Activated naive CD4-positive, alpha-beta T cell treated with anti-CD3 and anti-CD28 coated beads, Interleukin-2, amount 50 U/mL, for 24 hours (primary cell): ENCODE results near the gene PALMD.

Experiments used
- H3K27ac Mint-ChIP-seq: one replicate; pipeline ENCODE4 v1.8.0; 2021; ENCODE audit warnings: mild to moderate bottlenecking, mixed read lengths
- H3K27me3 Mint-ChIP-seq: one replicate; pipeline ENCODE4 v1.8.0; 2021; ENCODE audit warnings: mixed read lengths
- H3K36me3 Mint-ChIP-seq: one replicate; pipeline ENCODE4 v1.8.0; 2021; ENCODE audit warnings: mixed read lengths
- H3K4me1 Mint-ChIP-seq: one replicate; pipeline ENCODE4 v1.8.0; 2021; ENCODE audit warnings: mixed read lengths
- H3K4me3 Mint-ChIP-seq: one replicate; pipeline ENCODE4 v1.8.0; 2021; ENCODE audit warnings: mild to moderate bottlenecking, mixed read lengths
- H3K9me3 Mint-ChIP-seq: one replicate; pipeline ENCODE4 v1.8.0; 2021; ENCODE audit warnings: mixed read lengths

The PALMD gene, protein sequence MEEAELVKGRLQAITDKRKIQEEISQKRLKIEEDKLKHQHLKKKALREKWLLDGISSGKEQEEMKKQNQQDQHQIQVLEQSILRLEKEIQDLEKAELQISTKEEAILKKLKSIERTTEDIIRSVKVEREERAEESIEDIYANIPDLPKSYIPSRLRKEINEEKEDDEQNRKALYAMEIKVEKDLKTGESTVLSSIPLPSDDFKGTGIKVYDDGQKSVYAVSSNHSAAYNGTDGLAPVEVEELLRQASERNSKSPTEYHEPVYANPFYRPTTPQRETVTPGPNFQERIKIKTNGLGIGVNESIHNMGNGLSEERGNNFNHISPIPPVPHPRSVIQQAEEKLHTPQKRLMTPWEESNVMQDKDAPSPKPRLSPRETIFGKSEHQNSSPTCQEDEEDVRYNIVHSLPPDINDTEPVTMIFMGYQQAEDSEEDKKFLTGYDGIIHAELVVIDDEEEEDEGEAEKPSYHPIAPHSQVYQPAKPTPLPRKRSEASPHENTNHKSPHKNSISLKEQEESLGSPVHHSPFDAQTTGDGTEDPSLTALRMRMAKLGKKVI

DNA sequence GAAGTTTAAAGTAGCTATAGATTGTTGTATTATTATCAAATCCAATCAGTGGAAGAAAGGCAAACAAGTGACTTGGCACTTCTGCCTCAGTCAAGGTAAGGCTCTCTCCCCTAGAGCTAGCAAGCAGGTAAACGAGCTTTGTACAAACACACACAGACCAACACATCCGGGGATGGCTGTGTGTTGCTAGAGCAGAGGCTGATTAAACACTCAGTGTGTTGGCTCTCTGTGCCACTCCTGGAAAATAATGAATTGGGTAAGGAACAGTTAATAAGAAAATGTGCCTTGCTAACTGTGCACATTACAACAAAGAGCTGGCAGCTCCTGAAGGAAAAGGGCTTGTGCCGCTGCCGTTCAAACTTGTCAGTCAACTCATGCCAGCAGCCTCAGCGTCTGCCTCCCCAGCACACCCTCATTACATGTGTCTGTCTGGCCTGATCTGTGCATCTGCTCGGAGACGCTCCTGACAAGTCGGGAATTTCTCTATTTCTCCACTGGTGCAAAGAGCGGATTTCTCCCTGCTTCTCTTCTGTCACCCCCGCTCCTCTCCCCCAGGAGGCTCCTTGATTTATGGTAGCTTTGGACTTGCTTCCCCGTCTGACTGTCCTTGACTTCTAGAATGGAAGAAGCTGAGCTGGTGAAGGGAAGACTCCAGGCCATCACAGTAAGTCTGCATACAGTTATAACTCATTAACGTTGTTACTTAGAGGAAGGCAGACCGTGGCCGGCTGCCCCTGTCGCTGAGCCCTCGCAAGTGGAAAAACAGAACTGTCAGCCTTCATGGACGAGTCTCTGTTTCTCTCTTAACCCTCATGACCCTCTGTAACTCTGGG lies at the start of gene PALMD:
Gene PALMD, plus strand, starts transcription at position 415 of the 833 bp plus-strand sequence. Its CDS starts 205 bp downstream, at position 620.
- no peak within 1 kb of the TSS for H3K27ac Mint-ChIP-seq
- H3K4me3 Mint-ChIP-seq = no peak within 1 kb of the TSS
- no peaks in the 10 kb centered on the region for H3K4me1 Mint-ChIP-seq
- H3K27me3 Mint-ChIP-seq = peaks cover 17% of the 10 kb centered on the region
- no peaks in the 10 kb centered on the region for H3K36me3 Mint-ChIP-seq
- no peaks in the 10 kb centered on the region for H3K9me3 Mint-ChIP-seq

DNA sequence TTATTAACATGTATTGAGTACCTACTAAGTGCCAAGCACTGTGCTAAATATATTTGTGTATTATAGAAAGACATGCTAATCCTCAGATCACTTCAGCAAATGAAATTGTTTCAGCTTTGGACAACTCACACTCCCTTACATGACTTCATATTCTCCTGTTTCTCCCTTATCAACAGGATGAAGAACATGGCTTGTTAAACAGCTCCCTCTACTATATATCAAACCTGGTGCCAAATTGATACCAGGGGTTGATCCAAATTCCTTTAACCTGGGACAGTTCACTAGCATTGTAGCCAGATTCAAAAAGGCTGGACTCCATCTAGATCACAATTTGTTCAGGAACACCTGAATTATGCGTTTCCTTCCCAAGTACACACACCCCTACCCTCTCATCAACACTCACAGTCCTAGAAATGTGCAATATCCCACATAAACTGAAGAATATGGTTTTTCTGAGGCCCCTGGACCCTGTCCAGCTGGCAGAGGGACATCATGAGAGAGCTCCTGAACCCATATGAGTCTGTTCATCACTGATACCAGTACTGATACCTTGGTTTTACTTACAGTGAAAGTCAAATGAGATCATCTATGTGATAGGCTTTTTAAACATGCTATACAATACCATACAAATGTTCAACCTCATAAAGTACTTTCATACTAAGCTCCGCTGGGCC lies 47.0 kb upstream of the PALMD start:
- Mint-ChIP-seq H3K4me1 (no peaks in the 10 kb centered on the region), H3K27me3 (no peaks in the 10 kb centered on the region), H3K4me3 (no peak overlapping the region), H3K27ac (no peak overlapping the region), H3K36me3 (no peaks in the 10 kb centered on the region), H3K9me3 (no peaks in the 10 kb centered on the region)

DNA sequence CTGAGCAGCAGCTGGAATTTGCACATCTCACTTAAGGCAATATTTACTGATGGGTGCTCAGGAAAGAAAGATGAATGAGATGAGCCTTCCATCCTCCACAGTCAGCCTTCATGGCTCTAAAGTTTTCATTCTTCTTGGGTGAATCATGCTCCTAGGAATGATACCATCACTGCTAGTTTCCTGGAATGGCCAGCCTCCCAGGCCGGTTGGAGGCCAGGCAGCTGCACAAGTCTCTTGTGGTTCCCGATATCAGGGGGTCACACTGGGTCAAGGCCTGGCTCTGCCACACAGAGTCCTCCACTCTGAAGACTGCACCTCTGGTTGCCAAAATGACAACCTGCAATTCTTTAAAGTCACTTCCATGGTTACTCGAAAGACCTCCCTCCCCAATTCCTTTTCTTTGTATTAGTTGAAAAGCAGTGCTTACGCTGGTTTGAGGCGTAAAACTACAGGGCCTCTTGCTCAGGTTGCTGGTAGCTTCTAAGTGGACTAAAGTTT lies 46.2 kb upstream of the PALMD start:
- H3K4me1 Mint-ChIP-seq = no peaks in the 10 kb centered on the region
- no peaks in the 10 kb centered on the region for H3K27me3 Mint-ChIP-seq
- H3K4me3 Mint-ChIP-seq = no peak overlapping the region
- H3K36me3 Mint-ChIP-seq = no peaks in the 10 kb centered on the region
- no peaks in the 10 kb centered on the region for H3K9me3 Mint-ChIP-seq
- no peak overlapping the region for H3K27ac Mint-ChIP-seq

GRCh38 chr1:99600782-99601181 lies 45.1 kb upstream of the PALMD start:
- Mint-ChIP-seq H3K27me3 (no peaks in the 10 kb centered on the region), H3K36me3 (no peaks in the 10 kb centered on the region), H3K4me3 (no peak overlapping the region), H3K9me3 (no peaks in the 10 kb centered on the region), H3K4me1 (no peaks in the 10 kb centered on the region), H3K27ac (no peak overlapping the region)

- H3K27ac Mint-ChIP-seq = no peak overlapping the region
- H3K27me3 Mint-ChIP-seq = no peaks in the 10 kb centered on the region
- no peak overlapping the region for H3K4me3 Mint-ChIP-seq
These were observed 44.7 kb upstream of the PALMD start for GRCh38 chr1:99601208-99601607.

GRCh38 chr1:99601709-99602403 lies 44.1 kb upstream of the PALMD start:
- Mint-ChIP-seq H3K36me3 (no peaks in the 10 kb centered on the region), H3K4me3 (no peak overlapping the region), H3K9me3 (no peaks in the 10 kb centered on the region), H3K4me1 (no peaks in the 10 kb centered on the region), H3K27me3 (no peaks in the 10 kb centered on the region), H3K27ac (no peak overlapping the region)

More at GRCh38 chr1:99601208-99601607, 44.7 kb upstream of the PALMD start:
- H3K9me3 Mint-ChIP-seq = no peaks in the 10 kb centered on the region
- no peaks in the 10 kb centered on the region for H3K36me3 Mint-ChIP-seq
- no peaks in the 10 kb centered on the region for H3K4me1 Mint-ChIP-seq

DNA sequence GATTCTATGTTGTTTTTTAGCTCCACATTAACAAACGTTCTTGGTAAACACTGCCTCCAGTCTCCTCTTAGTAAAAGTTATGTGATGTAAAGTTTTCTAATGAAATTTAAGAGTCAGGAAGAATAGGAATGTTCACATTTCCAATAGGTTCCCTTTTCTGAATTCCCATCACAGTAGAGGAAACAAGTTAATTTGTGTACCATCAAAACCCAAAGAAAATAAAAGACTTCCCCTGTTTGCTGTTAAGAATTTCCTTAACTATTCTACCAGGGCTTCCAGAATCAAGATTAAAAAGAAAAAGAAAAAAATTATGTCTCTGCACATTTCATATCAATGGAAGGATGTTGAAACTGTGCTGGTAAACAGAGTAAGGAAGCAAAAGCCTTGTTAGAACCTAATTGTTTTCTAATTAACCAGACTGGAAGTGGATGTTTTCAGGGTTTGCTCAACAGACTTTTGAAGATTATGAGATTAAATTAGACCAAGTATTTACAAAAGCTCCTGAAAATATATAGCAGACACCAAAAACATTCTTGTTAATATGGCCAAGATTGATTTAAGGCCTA lies 43.4 kb upstream of the PALMD start:
- H3K4me3 Mint-ChIP-seq = no peak overlapping the region
- no peak overlapping the region for H3K27ac Mint-ChIP-seq
- H3K36me3 Mint-ChIP-seq = no peaks in the 10 kb centered on the region
- H3K9me3 Mint-ChIP-seq = no peaks in the 10 kb centered on the region
- H3K4me1 Mint-ChIP-seq = no peaks in the 10 kb centered on the region
- no peaks in the 10 kb centered on the region for H3K27me3 Mint-ChIP-seq

GRCh38 chr1:99603699-99604560 lies 42.0 kb upstream of the PALMD start:
- no peaks in the 10 kb centered on the region for H3K9me3 Mint-ChIP-seq
- no peaks in the 10 kb centered on the region for H3K4me1 Mint-ChIP-seq
- H3K27me3 Mint-ChIP-seq = no peaks in the 10 kb centered on the region
- no peaks in the 10 kb centered on the region for H3K36me3 Mint-ChIP-seq
- no peak overlapping the region for H3K4me3 Mint-ChIP-seq
- H3K27ac Mint-ChIP-seq = peak overlapping the region; percentile 20

DNA sequence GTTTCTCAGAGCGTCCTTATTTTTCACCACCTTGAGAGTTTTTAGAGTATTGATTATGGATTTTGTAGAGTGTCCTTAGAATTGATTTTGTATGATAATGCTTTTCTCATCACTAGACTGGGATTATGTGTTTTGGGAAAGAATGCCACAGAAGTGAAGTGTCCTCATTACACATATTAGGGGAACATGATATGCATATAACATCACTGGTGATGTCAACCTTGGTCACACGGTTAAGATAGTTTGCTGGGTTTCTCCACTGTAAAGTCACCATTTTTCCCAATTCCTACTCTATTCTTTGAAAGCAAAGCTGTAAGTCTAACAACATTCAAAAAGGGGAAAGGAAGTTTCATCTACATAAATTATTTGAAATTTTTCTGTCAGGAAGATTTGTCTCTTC lies 39.6 kb upstream of the PALMD start:
- H3K27ac Mint-ChIP-seq = no peak overlapping the region
- no peaks in the 10 kb centered on the region for H3K9me3 Mint-ChIP-seq
- H3K27me3 Mint-ChIP-seq = no peaks in the 10 kb centered on the region
- H3K4me3 Mint-ChIP-seq = no peak overlapping the region
- no peaks in the 10 kb centered on the region for H3K36me3 Mint-ChIP-seq
- H3K4me1 Mint-ChIP-seq = no peaks in the 10 kb centered on the region

DNA sequence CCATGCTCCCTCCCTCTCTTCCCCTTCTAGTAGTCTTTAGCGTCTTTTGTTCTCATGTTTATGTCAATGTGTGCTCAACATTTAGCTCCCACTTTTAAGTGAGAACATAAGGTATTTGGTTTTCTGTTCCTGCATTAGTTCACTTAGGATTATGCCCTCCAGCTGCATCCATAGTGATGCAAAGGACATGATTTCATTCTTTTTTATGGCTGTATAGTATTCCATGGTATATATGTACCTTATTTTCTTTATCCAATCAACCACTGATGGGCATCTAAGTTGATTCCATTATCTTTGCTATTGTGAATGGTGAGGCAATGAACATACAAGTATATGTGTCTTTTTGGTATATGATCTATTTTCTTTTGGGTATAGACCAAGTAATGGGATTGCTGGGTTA lies 38.3 kb upstream of the PALMD start:
- Mint-ChIP-seq H3K36me3 (no peaks in the 10 kb centered on the region), H3K27me3 (peaks cover 3% of the 10 kb centered on the region), H3K27ac (no peak overlapping the region), H3K4me3 (no peak overlapping the region), H3K4me1 (no peaks in the 10 kb centered on the region), H3K9me3 (no peaks in the 10 kb centered on the region)

GRCh38 chr1:99608058-99608457 lies 37.9 kb upstream of the PALMD start:
- peaks cover 3% of the 10 kb centered on the region for H3K27me3 Mint-ChIP-seq
- H3K27ac Mint-ChIP-seq = no peak overlapping the region
- H3K4me3 Mint-ChIP-seq = no peak overlapping the region
- no peaks in the 10 kb centered on the region for H3K4me1 Mint-ChIP-seq
- H3K36me3 Mint-ChIP-seq = no peaks in the 10 kb centered on the region
- no peaks in the 10 kb centered on the region for H3K9me3 Mint-ChIP-seq

DNA sequence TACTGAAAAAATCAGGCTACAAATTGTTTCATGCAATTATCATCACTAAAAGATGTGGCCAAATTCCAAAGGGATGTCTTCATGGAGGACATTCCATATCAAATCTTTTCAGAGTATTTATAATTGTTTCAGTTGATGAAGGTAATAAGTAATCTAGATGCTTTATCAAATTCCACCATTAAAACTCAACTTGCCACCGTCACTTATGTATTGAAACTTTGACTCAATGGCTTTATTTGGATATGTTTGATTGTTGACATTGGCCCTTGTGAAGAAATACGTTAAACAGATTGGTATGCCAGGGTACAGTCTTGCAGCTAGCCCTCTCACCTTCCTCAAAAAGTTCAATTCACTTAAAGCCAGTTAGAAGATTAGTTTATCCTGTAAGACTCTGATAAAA lies 32.2 kb upstream of the PALMD start:
- no peaks in the 10 kb centered on the region for H3K36me3 Mint-ChIP-seq
- no peaks in the 10 kb centered on the region for H3K4me1 Mint-ChIP-seq

GRCh38 chr1:99614728-99615127 lies 31.2 kb upstream of the PALMD start:
- peaks cover 11% of the 10 kb centered on the region for H3K27me3 Mint-ChIP-seq
- no peak overlapping the region for H3K4me3 Mint-ChIP-seq
- no peaks in the 10 kb centered on the region for H3K9me3 Mint-ChIP-seq
- H3K4me1 Mint-ChIP-seq = no peaks in the 10 kb centered on the region
- no peak overlapping the region for H3K27ac Mint-ChIP-seq
- no peaks in the 10 kb centered on the region for H3K36me3 Mint-ChIP-seq

More for the DNA sequence above, 32.2 kb upstream of the PALMD start:
- H3K4me3 Mint-ChIP-seq = no peak overlapping the region
- H3K9me3 Mint-ChIP-seq = no peaks in the 10 kb centered on the region
- peaks cover 9% of the 10 kb centered on the region for H3K27me3 Mint-ChIP-seq
- H3K27ac Mint-ChIP-seq = no peak overlapping the region

DNA sequence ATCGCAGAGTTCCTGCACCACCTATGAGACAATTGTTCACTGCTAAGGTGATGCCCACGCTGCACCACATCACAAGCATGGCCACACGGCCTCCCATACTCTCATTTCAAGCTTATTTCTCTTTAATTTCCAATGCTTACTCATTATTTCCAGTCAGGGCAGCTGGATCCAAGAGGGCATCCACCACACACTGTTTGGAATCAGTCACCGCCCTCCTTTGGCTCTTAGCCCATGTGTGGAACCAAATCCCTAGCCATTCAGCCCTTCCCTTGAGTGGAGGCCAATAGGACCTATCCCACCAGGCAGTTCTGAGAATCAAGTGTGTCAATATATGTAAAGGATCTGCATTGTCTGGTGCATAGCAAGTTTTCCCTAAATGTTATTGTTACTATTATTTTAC lies 26.3 kb upstream of the PALMD start:
- no peak overlapping the region for H3K27ac Mint-ChIP-seq
- no peaks in the 10 kb centered on the region for H3K36me3 Mint-ChIP-seq
- H3K27me3 Mint-ChIP-seq = peaks cover 6% of the 10 kb centered on the region
- no peaks in the 10 kb centered on the region for H3K4me1 Mint-ChIP-seq
- no peaks in the 10 kb centered on the region for H3K9me3 Mint-ChIP-seq
- no peak overlapping the region for H3K4me3 Mint-ChIP-seq
